KMS-11 (cell line): ENCODE data around the gene UGT1A8.
"Not testable (repeated sequence)": the region's sequence is repeated elsewhere in the genome, so short reads cannot be mapped to it uniquely, and the experiment has no call there.

Experiments used
- H2AFZ ChIP-seq: fragments of 200-600 bp; sonication (generic); 2 replicates; pipeline ENCODE4 v1.6.1; 2016; ENCODE audit warnings: antibody characterized with exemption, mixed run types, low read depth
- H3K27ac ChIP-seq: fragments of 200-600 bp; sonication (generic); 2 replicates; pipeline ENCODE4 v1.6.1; 2016; ENCODE audit warnings: mild to moderate bottlenecking, mixed run types
- H3K27me3 ChIP-seq: fragments of 200-600 bp; sonication (generic); 2 replicates; pipeline ENCODE4 v1.6.1; 2017; ENCODE audit warnings: mild to moderate bottlenecking, low read depth, mixed run types, moderate library complexity; ENCODE audit not compliant: insufficient read depth
- H3K36me3 ChIP-seq: fragments of 200-600 bp; sonication (generic); 2 replicates; pipeline ENCODE4 v1.6.1; 2017; ENCODE audit warnings: mild to moderate bottlenecking, mixed run types; ENCODE audit not compliant: insufficient read depth
- H3K4me1 ChIP-seq: fragments of 200-600 bp; sonication (generic); 2 replicates; pipeline ENCODE4 v1.6.1; 2016; ENCODE audit warnings: mild to moderate bottlenecking, low read depth, mixed run types; ENCODE audit not compliant: poor library complexity, severe bottlenecking
- H3K4me2 ChIP-seq: fragments of 200-600 bp; sonication (generic); 2 replicates; pipeline ENCODE4 v1.7.0; 2016; ENCODE audit warnings: mild to moderate bottlenecking, mixed run types
- H3K4me3 ChIP-seq: fragments of 200-600 bp; sonication (generic); IDR thresholded peaks from 2 replicates; pipeline ENCODE4 v1.6.1; 2017; ENCODE audit warnings: low read depth, low read length, mixed read lengths; ENCODE audit not compliant: insufficient read depth
- H3K79me2 ChIP-seq: fragments of 200-600 bp; sonication (generic); 2 replicates; pipeline ENCODE4 v1.6.1; 2016; ENCODE audit warnings: low read depth, mixed run types; ENCODE audit not compliant: insufficient read depth
- H3K9ac ChIP-seq: fragments of 200-600 bp; sonication (generic); 2 replicates; pipeline ENCODE4 v1.6.1; 2016; ENCODE audit warnings: mild to moderate bottlenecking, mixed run types
- H4K20me1 ChIP-seq: fragments of 200-600 bp; sonication (generic); 2 replicates; pipeline ENCODE4 v1.6.1; 2016; ENCODE audit warnings: mild to moderate bottlenecking, mixed run types; ENCODE audit not compliant: insufficient read depth
- CTCF ChIP-seq: fragments of 200-600 bp; sonication (generic); conservative IDR thresholded peaks from 2 replicates; pipeline ENCODE4 v1.6.1; 2017; ENCODE audit warnings: low read depth, mild to moderate bottlenecking, antibody characterized with exemption, low read length, moderate library complexity, mixed read lengths

The UGT1A8 gene

GRCh38 chr2:233713262-233713615 is 95.8 kb downstream of the UGT1A8 start:
- Histone ChIP-seq H4K20me1 (no peaks in the 10 kb centered on the region), H3K4me3 (no peak overlapping the region), H3K4me1 (no peaks in the 10 kb centered on the region), H3K4me2 (no peak overlapping the region), H3K9ac (no peak overlapping the region), H3K79me2 (no peaks in the 10 kb centered on the region), H3K27ac (no peak overlapping the region), H2AFZ (no peak overlapping the region), H3K36me3 (no peaks in the 10 kb centered on the region), H3K27me3 (no peaks in the 10 kb centered on the region)
- no peak for TF ChIP-seq CTCF

- no peak overlapping the region for H3K4me2 ChIP-seq
- no peaks in the 10 kb centered on the region for H3K36me3 ChIP-seq
- no peaks in the 10 kb centered on the region for H3K79me2 ChIP-seq
- no peak overlapping the region for H3K9ac ChIP-seq
- H3K4me3 ChIP-seq = no peak overlapping the region
- H3K27me3 ChIP-seq = no peaks in the 10 kb centered on the region
- no peak for TF ChIP-seq CTCF
- H2AFZ ChIP-seq = no peak overlapping the region
- H4K20me1 ChIP-seq = no peaks in the 10 kb centered on the region
- no peak overlapping the region for H3K27ac ChIP-seq
- no peaks in the 10 kb centered on the region for H3K4me1 ChIP-seq
These were observed 96.7 kb downstream of the UGT1A8 start for GRCh38 chr2:233714121-233714520.

- Histone ChIP-seq H2AFZ (no peak within 1 kb of the TSS), H4K20me1 (no peaks in the 10 kb centered on the region), H3K4me2 (no peak within 1 kb of the TSS), H3K4me1 (no peaks in the 10 kb centered on the region), H3K27me3 (no peaks in the 10 kb centered on the region), H3K79me2 (no peaks in the 10 kb centered on the region), H3K4me3 (no peak within 1 kb of the TSS), H3K36me3 (no peaks in the 10 kb centered on the region), H3K9ac (no peak within 1 kb of the TSS), H3K27ac (no peak within 1 kb of the TSS)
- no peak for TF ChIP-seq CTCF
These were observed 101.1 kb downstream of the UGT1A8 start, which contains the start of gene UGT1A4 for GRCh38 chr2:233718552-233718951. Gene UGT1A4, plus strand, starts transcription at chr2:233718736. Its CDS starts 85 bp downstream, at chr2:233718821.

- Histone ChIP-seq H2AFZ (no peak within 1 kb of the TSS), H4K20me1 (no peaks in the 10 kb centered on the region), H3K4me2 (no peak within 1 kb of the TSS), H3K27me3 (no peaks in the 10 kb centered on the region), H3K79me2 (no peaks in the 10 kb centered on the region), H3K27ac (no peak within 1 kb of the TSS), H3K4me1 (no peaks in the 10 kb centered on the region), H3K4me3 (no peak within 1 kb of the TSS), H3K9ac (no peak within 1 kb of the TSS), H3K36me3 (no peaks in the 10 kb centered on the region)
- TF ChIP-seq CTCF = no peak
These were observed 111.4 kb downstream of the UGT1A8 start, which contains the start of gene UGT1A3 for GRCh38 chr2:233728723-233729301. Gene UGT1A3, plus strand, starts transcription at chr2:233729042. Its CDS starts 85 bp downstream, at chr2:233729127.

GRCh38 chr2:233736868-233737653 is 119.6 kb downstream of the UGT1A8 start:
- not testable (repeated sequence) for H3K9ac ChIP-seq, H3K79me2 ChIP-seq, H3K4me1 ChIP-seq, H3K4me2 ChIP-seq, H2AFZ ChIP-seq, H3K27me3 ChIP-seq, H3K36me3 ChIP-seq, H3K4me3 ChIP-seq, H3K27ac ChIP-seq, H4K20me1 ChIP-seq
